NOMO-1 (cell line): ENCODE data around the gene ZNF746.

ENCODE experiments used
- DNase-seq, 2 experiments: peaks; one replicate each; lab custom pipeline; 2025; ENCODE audit not compliant: unreplicated experiment in 2 of 2; lab: John Stamatoyannopoulos, UW

ZNF746 gene

GRCh38 chr7:149430192-149430591 is 67.4 kb downstream of the ZNF746 start:
- no peak for DNase-seq

GRCh38 chr7:149427893-149428292 is 69.7 kb downstream of the ZNF746 start:
- DNase-seq: no peak

GRCh38 chr7:149427096-149427680 is 70.4 kb downstream of the ZNF746 start:
- DNase-seq: no peak

GRCh38 chr7:149423449-149424110 is 74.0 kb downstream of the ZNF746 start:
- no peak for DNase-seq

- no peak for DNase-seq
Measured at GRCh38 chr7:149422914-149423301, 74.7 kb downstream of the ZNF746 start.
